ENCODE results near the gene UFSP2. TPM values are rescaled to one million over a fixed set of nuclear protein-coding genes. Genes with fewer than 3 reads are reported as not detected.

The UFSP2 gene
- total and polyA plus RNA-seq, 2 of the 4 experiments (the other 2 are of a cell fraction) = 21.8 to 43.7 TPM

DNA sequence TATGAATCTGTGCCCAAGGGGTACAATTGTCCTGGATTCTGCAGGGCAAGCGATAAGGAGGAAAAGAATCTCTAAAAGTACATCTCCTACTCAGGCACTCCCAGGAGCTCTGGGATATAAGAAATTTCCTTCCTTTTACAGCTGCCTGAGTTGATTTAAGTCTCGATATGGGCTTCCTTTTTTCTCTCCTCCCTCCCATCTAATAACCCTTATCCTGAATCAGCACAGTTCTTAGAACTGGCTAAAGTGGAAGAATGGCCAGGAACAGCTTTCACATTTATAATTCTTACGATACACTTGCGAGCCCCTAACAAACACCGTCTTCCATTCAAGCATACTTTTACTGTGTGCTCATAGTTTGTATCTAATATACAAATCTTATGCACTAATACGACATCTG lies 51.2 kb downstream of the UFSP2 start:
- Histone ChIP-seq H3K4me1 (ENCODE audit: control insufficient read depth, insufficient read depth, low read length) (no peaks in the 10 kb centered on the region), H2BK5ac (ENCODE audit: low read depth, low read length, poor library complexity, severe bottlenecking) (no peak overlapping the region), H3K9ac (ENCODE audit: low read depth, low read length) (no peak overlapping the region), H3K4me2 (ENCODE audit: low read depth, low read length) (no peak overlapping the region), H3K18ac (ENCODE audit: low read depth, low read length) (no peak overlapping the region), H2BK15ac (ENCODE audit: low read depth, low read length) (no peak overlapping the region), H3K36me3 (ENCODE audit: control insufficient read depth, insufficient read depth, low read length) (peaks cover 8% of the 10 kb centered on the region), H2AK5ac (ENCODE audit: low read depth, low read length) (no peak overlapping the region), H3K23ac (ENCODE audit: low read depth, low read length) (no peak overlapping the region), H4K5ac (ENCODE audit: low read depth, low read length) (no peak overlapping the region), H3K56ac (ENCODE audit: extremely low read depth, insufficient read depth, low read length) (no peak overlapping the region), H3K4ac (ENCODE audit: low read depth, low read length) (no peak overlapping the region), H2BK20ac (ENCODE audit: low read depth, low read length) (no peak overlapping the region), H3K9me3 (ENCODE audit: control insufficient read depth, insufficient read depth, low read length) (no peaks in the 10 kb centered on the region), H3K27ac (ENCODE audit: insufficient read depth, low read length) (no peak overlapping the region), H2BK120ac (ENCODE audit: low read depth, low read length) (no peak overlapping the region), H4K91ac (ENCODE audit: insufficient read depth, low read depth, low read length) (no peak overlapping the region), H3K9me1 (ENCODE audit: insufficient read depth, low read length) (peaks cover 4% of the 10 kb centered on the region; the same call in 1 of the 2 replicates), H4K20me1 (ENCODE audit: insufficient read depth, low read length) (no peaks in the 10 kb centered on the region), H3K4me3 (ENCODE audit: insufficient read depth, low read depth, low read length) (no peak overlapping the region), H2AFZ (replicated peaks; ENCODE audit: low read length, poor library complexity) (no peak overlapping the region), H3K27me3 (ENCODE audit: control insufficient read depth, insufficient read depth, low read length) (no peaks in the 10 kb centered on the region), H4K8ac (ENCODE audit: low read depth in 2 of 2, low read length in 2 of 2) (no peak overlapping the region), H2AK9ac (replicated peaks; ENCODE audit: low read depth, low read length, poor library complexity) (no peak overlapping the region), H3K14ac (replicated peaks; ENCODE audit: low read depth, low read length) (no peak overlapping the region), H3K79me1 (ENCODE audit: low read depth in 1 of 2, low read length in 2 of 2) (no peaks in the 10 kb centered on the region)
- no TSS peak for BruUV-seq (replicated peaks)
- intact Hi-C loops (cut with micrococcal nuclease) (no loop called here), in situ Hi-C loops (cut with MboI; ENCODE audit: low sequenced_read_pairs) (no loop called here), dilution Hi-C loops (cut with HindIII; ENCODE audit: low sequenced_read_pairs, unreplicated experiment) (no loop called here)
- POLR2A ChIA-PET (ENCODE audit: unreplicated experiment) = no interaction called here
- no peak for DNase-seq
- no CpG with 5 or more reads among the region's 6 CpGs for WGBS, 2 experiments (ENCODE audit: extremely low coverage in 2 of 2, insufficient read length in 1 of 2)
- TF ChIP-seq, protein P1, sequence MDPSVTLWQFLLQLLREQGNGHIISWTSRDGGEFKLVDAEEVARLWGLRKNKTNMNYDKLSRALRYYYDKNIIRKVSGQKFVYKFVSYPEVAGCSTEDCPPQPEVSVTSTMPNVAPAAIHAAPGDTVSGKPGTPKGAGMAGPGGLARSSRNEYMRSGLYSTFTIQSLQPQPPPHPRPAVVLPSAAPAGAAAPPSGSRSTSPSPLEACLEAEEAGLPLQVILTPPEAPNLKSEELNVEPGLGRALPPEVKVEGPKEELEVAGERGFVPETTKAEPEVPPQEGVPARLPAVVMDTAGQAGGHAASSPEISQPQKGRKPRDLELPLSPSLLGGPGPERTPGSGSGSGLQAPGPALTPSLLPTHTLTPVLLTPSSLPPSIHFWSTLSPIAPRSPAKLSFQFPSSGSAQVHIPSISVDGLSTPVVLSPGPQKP (IDR thresholded peaks at IDR 0.05; ENCODE audit: borderline replicate concordance, low read depth, low read length) = no peak
- TF ChIP-seq BHLHE40 (IDR thresholded peaks at IDR 0.05; ENCODE audit: low read depth, low read length) (no peak), MAFK (IDR thresholded peaks at IDR 0.05; ENCODE audit: low read depth, low read length) (no peak), NFE2L2 (IDR thresholded peaks at IDR 0.05; ENCODE audit: low read depth, low read length) (no peak), MXI1 (IDR thresholded peaks at IDR 0.05; ENCODE audit: borderline replicate concordance, low read depth, low read length) (no peak), RCOR1 (IDR thresholded peaks at IDR 0.05; ENCODE audit: insufficient replicate concordance, low read length) (no peak), MAZ (IDR thresholded peaks at IDR 0.05; ENCODE audit: borderline replicate concordance, low read depth, low read length) (no peak), FOS (IDR thresholded peaks at IDR 0.05; ENCODE audit: low read depth, low read length) (no peak), CHD1 (IDR thresholded peaks at IDR 0.05; ENCODE audit: low read depth, low read length) (no peak), CEBPB (IDR thresholded peaks at IDR 0.05; ENCODE audit: low read depth, low read length) (no peak), RAD21 (IDR thresholded peaks at IDR 0.05; ENCODE audit: low read length) (no peak), SMC3 (IDR thresholded peaks at IDR 0.05; ENCODE audit: low read depth, low read length) (no peak)
- TF ChIP-seq, protein P2, sequence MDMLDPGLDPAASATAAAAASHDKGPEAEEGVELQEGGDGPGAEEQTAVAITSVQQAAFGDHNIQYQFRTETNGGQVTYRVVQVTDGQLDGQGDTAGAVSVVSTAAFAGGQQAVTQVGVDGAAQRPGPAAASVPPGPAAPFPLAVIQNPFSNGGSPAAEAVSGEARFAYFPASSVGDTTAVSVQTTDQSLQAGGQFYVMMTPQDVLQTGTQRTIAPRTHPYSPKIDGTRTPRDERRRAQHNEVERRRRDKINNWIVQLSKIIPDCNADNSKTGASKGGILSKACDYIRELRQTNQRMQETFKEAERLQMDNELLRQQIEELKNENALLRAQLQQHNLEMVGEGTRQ (IDR thresholded peaks at IDR 0.05; ENCODE audit: low read depth, low read length) = no peak
- TF ChIP-seq, protein P3, sequence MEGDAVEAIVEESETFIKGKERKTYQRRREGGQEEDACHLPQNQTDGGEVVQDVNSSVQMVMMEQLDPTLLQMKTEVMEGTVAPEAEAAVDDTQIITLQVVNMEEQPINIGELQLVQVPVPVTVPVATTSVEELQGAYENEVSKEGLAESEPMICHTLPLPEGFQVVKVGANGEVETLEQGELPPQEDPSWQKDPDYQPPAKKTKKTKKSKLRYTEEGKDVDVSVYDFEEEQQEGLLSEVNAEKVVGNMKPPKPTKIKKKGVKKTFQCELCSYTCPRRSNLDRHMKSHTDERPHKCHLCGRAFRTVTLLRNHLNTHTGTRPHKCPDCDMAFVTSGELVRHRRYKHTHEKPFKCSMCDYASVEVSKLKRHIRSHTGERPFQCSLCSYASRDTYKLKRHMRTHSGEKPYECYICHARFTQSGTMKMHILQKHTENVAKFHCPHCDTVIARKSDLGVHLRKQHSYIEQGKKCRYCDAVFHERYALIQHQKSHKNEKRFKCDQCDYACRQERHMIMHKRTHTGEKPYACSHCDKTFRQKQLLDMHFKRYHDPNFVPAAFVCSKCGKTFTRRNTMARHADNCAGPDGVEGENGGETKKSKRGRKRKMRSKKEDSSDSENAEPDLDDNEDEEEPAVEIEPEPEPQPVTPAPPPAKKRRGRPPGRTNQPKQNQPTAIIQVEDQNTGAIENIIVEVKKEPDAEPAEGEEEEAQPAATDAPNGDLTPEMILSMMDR (conservative IDR thresholded peaks at IDR 0.05; ENCODE audit: low read depth, low read length) = no peak
- CTCF ChIA-PET = no interaction called here
- ATAC-seq (ENCODE audit: low read depth) = no peak

Data from IMR-90 (cell line).